HG03139 (cell line): ENCODE measurements around the gene CACNA1C.
A peak's percentile ranks its signal among the peaks of the same experiment; 100 is the strongest.
"Not testable (repeated sequence)": the region's sequence is repeated elsewhere in the genome, so short reads cannot be mapped to it uniquely, and the experiment has no call there.

Experiments
- ATAC-seq: cut with Tn5 transposase; IDR thresholded peaks from one replicate; pipeline ENCODE4 v1.9.1; 2021; ENCODE audit not compliant: unreplicated experiment

Gene CACNA1C

DNA sequence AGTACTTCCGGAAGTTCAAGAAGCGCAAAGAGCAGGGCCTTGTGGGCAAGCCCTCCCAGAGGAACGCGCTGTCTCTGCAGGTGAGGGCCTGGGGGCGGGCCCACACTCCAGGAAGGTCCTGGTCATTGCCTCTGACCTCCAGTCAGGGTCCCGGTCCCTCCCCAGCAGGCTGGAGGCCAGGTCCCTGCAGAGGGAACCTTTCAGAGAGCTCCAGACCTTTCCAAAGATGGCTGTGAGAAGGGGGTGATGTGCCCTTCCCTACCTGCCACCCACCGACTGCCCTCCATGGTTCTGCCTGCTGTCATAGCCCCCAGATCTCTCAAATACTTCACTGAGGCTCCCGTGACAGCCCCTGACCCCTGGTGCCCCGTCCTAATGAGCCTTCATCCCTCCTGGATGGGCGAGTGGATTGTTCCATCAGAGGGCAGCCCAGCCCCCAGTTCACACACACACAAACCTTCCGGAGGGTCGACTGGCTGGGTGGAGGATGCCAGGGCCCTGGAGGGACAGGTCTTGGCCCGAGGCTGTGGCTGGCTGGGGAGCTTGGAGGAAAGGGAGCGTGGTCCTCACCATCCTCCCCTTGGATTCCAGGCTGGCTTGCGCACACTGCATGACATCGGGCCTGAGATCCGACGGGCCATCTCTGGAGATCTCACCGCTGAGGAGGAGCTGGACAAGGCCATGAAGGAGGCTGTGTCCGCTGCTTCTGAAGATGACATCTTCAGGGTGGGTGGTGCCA lies 624.5 kb downstream of the CACNA1C start:
- ATAC-seq = no peak

DNA sequence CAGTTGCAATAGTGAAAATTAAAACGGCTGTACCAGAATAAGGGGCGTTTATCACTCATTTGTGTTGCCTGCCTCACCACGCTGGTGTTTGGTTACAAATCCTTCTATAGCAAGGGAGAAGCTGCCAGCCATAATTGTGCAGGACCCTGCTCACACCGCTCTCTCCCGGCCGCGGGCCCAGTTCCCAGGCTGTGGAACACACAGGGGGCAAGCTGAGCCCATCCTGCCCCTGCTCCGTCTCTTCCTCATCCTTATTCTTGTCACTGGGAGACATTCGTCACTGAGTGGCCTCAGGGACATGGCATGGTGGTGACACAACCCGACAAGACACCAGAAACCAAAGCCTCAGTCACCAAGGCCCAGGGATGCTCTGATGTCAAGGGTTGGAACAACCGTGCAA lies 625.6 kb downstream of the CACNA1C start:
- ATAC-seq = no peak

DNA sequence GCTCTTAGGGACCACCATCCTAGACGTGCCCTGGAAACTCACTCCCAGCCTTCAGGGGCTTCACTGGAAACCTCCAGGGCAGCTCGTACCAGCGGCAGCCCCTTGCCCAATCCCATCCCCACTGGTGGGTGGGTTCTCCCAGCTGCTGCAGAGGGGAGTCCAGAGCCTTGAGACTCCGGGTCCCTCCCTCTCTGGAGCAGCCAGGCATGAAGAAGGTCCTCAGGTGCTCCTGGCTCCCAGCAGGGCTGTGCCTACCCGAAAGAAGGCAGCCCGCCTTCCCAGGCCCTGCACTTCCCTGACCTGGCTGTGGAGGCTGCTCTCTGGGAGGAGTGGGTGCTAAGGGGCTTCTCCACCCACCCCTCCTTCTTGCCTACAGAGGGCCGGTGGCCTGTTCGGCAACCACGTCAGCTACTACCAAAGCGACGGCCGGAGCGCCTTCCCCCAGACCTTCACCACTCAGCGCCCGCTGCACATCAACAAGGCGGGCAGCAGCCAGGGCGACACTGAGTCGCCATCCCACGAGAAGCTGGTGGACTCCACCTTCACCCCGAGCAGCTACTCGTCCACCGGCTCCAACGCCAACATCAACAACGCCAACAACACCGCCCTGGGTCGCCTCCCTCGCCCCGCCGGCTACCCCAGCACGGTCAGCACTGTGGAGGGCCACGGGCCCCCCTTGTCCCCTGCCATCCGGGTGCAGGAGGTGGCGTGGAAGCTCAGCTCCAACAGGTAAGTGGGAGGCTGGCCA lies 626.5 kb downstream of the CACNA1C start:
- no peak for ATAC-seq

DNA sequence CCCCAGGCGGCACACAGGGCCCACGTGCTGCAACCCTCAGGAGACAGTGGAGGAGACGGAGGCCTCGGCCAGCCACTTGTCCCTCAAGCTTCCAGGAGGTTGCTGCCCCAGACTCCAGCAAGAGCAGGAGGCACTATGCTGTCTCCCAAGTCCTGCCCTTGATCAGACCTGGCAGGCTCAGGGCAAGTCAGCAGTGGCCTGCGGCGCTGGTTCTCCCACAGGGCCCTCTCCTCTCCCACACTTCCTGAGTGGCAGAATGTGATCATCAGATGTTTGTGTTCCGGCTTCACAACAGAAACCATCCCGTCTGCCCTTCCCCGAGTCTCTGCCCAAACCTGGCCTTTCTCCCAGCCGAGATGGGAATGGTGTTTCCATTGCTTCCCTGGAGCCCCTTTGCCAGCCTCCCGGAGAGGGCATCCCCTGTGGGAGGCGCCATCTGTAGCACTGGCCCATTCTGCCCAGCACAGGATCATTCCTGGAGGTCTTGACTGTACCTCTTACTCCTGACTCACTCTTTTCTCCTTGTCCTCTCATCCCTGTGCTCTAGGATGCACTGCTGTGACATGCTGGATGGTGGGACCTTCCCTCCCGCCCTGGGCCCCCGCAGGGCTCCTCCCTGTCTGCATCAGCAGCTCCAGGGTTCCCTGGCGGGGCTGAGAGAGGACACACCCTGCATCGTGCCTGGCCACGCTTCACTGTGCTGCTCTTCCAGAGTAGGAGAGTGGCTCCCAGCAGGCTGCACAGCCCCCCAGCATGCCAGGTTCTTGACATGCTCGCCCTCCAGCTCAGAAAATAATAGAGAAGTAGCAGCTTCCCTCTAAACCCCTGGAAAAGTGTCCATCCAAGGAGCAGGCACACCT lies 627.3 kb downstream of the CACNA1C start:
- no peak for ATAC-seq

DNA sequence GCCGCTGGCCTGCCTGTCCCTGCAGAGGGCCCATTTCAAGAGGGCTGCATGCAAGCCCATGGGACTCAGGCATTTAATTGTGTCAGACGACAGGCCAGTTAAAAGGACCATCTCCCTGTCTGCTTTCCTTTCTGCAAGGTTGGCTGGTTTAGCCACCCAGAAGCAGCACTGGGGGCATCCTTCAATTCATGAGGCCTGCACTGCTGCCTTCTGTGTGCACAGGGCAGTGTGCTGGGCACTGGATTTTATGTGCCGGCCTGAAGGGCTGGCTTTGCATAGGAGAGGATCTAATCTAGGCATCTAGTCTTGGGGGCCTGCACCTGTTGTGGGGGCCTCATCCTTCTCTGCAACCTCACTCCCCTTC lies 627.9 kb downstream of the CACNA1C start:
- ATAC-seq = no peak

DNA sequence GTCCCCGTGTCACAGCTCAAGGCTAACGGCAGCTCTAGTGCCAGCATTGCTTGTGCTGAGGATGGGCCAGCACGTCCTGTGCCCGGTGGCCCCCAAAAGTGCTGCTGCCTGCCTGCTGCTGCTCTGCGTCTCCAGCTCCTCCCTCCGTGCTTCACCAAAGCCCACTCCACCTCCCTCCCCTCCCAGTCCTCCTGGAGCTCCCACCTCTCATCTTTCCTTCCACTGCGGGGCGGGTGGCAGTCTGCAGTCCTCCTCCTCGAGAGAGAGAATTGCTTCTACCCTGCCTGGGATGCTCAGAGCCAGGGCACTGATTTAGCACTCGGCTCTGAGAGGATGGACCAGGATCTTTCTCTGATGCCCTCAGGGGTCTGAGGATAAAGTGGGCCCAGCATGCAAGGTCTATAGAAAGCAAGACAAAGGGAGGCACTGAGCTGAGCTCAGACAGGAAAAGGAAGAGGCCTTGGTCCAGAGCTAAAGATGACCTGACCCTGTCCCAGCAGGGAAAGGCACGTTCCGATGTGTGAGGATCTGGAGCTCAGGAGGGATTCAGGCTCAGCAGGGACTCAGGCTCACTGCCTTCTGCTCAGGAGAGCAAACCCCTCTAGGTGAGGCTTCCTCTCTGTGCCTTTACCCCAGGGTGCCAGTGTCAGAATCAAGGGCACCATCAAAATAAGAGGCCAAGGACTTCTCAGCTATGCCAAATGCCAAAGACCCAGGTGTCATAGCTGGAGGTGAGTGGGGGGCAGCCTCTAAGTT lies 628.8 kb downstream of the CACNA1C start:
- no peak for ATAC-seq

DNA sequence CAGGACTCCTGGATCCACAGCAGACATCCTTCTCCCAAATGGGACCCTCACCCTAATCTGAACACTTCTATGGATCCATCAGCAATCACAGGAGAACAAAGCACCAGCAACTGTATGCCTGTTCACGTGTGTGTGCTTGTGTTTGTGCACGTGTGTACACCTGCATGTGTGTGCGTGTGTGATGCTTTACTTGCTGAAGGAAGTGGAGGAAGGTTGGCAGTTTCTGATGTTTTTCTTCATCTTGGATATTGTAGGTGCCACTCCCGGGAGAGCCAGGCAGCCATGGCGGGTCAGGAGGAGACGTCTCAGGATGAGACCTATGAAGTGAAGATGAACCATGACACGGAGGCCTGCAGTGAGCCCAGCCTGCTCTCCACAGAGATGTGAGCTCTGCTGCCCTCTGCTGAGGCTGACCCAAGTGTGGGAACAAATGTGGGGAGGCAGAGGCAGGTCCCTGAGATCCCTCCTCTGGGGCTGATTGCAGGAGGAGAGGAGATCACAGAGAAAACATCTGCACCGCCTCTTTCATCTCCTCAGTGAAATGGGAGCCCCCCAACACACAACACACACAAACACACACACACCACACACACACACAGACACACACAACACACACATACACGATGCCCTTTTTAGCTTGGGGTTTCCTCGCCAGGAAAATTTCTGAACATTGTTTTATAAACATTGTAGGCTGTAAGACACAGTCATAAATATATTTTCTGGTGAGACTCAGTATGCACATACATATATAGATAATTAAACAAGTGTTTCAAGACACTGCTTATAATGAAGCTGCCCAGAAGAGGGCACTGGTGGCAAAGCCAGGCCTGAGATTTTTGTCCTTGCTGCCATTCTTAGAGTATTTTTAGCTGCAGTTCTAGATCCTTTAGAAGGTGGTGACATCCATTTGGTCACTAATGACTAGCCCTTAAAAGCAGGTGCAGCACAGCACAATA lies 629.8 kb downstream of the CACNA1C start:
- ATAC-seq = no peak

DNA sequence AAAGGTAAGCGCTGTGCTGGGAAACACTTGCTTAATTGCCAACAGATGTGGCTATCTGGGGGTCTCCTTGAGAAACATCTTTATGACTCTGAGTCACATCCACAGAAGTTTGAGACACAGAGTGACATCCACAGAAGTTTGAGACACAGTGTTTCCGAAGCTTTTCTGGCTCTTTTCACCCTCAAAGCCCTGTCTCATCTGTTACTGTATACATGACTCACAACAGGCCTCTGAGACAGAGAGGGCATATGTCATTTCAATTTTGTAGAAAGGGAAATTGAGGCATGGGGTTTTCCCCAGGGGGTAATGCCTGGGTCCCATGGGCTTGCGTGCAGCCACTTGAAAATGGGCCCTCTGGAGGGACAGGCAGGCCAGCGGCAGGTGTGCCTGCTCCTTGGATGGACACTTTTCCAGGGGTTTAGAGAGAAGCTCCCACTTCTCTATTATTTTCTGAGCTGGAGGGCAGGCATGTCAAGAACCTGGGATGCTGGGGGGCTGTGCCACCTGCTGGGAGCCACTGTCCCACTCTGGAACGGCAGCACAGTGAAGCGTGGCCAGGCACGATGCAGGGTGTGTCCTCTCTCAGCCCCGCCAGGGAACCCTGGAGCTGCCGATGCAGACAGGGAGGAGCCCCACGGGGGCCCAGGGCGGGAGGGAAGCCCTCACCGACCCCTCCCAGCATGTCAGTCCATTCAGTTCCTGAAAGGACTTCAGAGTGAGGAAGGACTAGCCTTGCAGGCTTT lies 630.7 kb downstream of the CACNA1C start:
- ATAC-seq = no peak

DNA sequence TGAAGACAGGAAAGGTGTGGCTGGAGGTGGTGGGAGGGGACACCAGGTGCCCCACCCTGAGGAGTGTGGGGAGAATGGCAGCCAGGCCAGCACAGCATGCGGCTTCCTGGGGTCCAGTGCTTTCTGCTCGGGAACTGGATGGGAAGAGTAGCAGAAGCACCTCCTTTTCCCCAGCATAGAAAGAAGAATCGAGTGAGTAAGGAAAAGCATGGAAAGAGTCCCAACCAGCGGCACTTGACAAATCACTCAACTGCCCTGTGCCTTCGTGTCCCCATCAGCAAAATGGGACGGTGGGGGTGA lies 631.2 kb downstream of the CACNA1C start:
- ATAC-seq = not testable (repeated sequence)

DNA sequence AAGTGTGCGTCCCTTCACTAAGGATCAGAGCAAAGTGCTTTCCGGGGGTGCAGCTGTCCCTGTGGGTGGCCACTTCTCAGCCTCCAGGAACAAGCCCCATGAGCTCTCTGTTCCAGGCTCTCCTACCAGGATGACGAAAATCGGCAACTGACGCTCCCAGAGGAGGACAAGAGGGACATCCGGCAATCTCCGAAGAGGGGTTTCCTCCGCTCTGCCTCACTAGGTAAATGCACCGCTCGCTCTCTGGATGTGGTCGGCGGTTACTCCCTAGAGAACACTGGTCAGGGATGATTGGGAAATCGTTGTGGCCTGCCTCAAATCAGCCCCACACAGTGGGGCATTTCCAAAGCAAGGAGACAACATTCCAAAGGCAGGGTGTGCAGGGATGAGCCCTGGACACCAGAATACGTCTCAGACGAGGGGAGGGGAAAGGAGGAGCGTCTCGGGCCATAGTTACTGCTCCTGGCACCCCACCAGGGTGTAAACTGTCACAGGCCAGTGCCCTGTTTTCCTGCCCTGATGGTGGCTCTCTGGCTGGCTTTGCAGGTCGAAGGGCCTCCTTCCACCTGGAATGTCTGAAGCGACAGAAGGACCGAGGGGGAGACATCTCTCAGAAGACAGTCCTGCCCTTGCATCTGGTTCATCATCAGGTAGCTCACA lies 633.0 kb downstream of the CACNA1C start:
- ATAC-seq = not testable (repeated sequence)

DNA sequence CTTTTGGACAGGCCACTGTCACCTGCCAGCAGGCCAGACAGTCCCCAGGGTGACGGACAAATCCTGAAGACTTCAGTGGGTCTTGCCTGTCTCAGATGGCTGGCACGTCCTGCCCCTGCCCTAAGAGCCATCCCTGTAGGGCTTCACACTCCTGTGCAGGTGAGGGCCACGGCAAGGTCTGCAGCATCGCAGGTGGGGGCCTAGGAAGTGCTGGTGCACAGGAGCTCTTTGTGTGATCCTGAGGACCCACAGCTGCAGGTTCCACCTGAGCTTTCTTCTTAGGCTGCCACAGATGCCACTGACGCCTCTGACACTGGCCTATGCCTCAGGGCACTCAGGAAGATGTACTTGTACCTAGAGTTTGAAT lies 633.5 kb downstream of the CACNA1C start:
- no peak for ATAC-seq

DNA sequence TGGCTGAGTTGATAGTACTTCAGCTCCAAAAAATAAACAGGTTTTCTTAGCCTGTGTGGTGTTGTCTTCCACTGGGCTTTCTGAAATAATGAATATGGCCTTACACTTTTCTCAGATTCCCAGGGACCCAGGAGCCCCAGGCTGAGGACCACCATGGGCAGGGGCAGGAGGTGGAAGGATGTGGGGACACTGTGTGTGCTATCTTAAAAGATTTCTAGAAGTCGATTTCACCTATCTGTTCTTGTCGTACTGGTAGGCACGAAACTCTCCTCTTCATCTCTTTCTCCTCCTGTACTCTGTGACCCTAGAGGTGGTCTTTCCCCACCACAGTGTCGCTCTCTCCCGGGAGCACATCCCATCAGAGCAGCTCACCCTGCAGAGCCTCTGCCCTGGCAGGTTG lies 634.3 kb downstream of the CACNA1C start:
- no peak for ATAC-seq

DNA sequence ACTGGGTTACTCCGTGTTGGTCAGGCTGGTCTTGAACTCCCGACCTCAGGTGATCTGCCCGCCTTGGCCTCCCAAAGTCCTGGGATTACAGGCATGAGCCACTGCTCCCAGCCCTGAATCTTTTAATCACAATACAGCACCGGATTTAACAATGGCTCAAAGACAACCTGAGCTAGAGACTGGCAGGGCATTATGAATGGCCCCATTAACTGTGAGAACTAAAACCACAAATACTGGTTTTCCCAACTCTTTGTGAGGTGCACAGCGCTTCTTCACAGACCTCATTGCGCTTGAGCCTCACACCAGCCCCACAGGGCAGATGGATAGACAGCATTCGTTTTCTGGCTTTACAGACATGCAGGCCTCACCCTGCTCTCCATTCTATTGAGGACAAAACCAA lies 634.9 kb downstream of the CACNA1C start:
- no peak for ATAC-seq

DNA sequence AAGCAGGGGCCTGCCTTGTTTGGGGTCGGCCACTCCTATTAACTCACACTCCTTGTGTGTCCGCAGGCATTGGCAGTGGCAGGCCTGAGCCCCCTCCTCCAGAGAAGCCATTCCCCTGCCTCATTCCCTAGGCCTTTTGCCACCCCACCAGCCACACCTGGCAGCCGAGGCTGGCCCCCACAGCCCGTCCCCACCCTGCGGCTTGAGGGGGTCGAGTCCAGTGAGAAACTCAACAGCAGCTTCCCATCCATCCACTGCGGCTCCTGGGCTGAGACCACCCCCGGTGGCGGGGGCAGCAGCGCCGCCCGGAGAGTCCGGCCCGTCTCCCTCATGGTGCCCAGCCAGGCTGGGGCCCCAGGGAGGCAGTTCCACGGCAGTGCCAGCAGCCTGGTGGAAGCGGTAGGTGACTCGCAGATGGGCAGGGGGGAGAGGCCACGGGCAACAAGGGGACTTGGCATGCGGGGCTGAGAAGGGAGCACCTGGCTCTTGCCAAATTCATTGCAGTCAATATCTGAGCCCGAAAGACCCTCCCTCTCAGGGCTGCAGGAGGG lies 635.7 kb downstream of the CACNA1C start:
- ATAC-seq = no peak

DNA sequence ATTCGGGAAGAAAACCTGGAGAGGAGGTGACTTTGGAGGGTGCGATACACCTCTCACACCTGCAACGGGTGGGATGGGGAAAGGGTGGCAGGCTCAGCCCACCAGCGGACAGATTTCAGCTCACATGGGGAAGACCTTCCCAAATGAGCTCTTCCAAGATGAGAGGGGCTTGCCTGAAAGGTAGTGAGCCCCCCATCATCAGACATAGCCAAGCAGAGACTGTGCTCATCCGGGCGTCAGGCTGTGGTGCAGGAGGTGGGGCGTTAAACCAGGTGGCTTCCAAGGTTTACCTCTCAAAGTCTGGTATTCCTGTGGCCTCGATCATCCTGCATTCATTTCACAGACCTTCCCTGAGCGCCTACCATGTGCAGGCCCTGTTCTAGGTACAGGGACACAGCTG lies 636.6 kb downstream of the CACNA1C start:
- no peak for ATAC-seq

DNA sequence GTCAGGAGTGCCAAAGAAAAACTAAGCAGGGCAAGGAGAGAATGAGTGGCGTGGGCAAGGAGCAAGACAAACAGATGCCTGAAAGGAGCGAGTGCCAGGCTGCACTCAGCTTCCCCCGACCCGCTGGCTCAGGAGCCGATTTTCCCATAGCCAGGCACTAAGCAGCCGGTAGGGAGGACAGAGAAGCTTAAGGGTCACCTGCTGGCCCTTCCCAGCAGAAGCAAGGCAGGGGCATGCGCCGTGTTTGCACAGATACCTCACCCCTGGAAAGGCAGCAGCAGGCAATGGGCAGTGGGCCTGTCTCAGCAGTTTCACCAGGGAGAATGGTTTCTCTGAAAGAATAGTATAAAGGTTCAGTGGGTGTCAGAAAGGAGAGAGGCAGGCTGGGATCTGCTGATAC lies 637.1 kb downstream of the CACNA1C start:
- ATAC-seq = no peak

DNA sequence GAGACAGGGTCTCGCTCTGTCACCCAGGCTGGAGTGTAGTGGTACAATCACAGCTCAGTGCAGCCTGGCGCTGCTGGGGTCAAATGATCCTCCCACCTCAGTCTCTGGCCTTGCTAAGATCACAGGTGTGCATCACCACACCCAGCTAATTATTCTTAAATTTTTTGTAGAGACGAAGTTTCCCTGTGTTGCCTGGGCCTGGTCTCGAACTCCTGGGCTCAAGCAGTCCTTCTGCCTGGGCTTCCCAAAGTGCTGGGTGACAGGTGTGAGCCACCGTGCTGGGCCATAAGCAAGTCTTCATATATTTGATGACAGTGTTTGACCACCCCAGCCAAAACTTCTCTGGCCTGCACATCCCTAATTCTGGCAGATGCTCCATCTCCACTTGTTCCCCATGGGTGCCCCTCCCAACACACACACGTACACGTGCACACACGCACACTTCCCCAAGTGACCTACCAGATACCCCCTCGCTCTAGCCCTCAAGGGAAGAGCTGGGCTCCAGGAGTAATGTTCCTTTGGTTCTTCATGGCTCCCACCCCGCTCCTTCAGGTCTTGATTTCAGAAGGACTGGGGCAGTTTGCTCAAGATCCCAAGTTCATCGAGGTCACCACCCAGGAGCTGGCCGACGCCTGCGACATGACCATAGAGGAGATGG lies 637.7 kb downstream of the CACNA1C start:
- ATAC-seq = no peak

DNA sequence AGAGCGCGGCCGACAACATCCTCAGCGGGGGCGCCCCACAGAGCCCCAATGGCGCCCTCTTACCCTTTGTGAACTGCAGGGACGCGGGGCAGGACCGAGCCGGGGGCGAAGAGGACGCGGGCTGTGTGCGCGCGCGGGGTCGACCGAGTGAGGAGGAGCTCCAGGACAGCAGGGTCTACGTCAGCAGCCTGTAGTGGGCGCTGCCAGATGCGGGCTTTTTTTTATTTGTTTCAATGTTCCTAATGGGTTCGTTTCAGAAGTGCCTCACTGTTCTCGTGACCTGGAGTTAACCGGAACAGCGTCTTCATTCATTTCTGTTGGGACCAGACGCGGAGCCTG lies 638.2 kb downstream of the CACNA1C start:
- peak; percentile 20 for ATAC-seq
